GM18951 (cell line): ENCODE measurements around the gene CNGA1.
A peak's percentile ranks its signal among the peaks of the same experiment; 100 is the strongest.
"Not testable (repeated sequence)": the region's sequence is repeated elsewhere in the genome, so short reads cannot be mapped to it uniquely, and the experiment has no call there.

Source experiments
- POLR2A ChIP-seq: IDR thresholded peaks from 4 replicates; pipeline ENCODE4 v1.6.1; 2011; ENCODE audit warnings: mild to moderate bottlenecking; ENCODE audit not compliant: insufficient read length, insufficient read depth; ENCODE audit errors: extremely low read depth
- in situ Hi-C: fragments of 300-500 bp; cut with MboI; formaldehyde crosslinking; loops from one replicate; pipeline ENCODE4 v1.12.0; 2022; ENCODE audit warnings: low sequenced_read_pairs, mixed read lengths, inconsistent platforms; ENCODE audit not compliant: unreplicated experiment

Gene CNGA1

GRCh38 chr4:47929682-47930201 is 86.7 kb downstream of the CNGA1 start:
- no peak for TF ChIP-seq POLR2A
- in situ Hi-C loops: loop anchor here (10.0 kb wide), 1 partner anchor 245 kb away; no protein-coding TSS in a partner anchor

DNA sequence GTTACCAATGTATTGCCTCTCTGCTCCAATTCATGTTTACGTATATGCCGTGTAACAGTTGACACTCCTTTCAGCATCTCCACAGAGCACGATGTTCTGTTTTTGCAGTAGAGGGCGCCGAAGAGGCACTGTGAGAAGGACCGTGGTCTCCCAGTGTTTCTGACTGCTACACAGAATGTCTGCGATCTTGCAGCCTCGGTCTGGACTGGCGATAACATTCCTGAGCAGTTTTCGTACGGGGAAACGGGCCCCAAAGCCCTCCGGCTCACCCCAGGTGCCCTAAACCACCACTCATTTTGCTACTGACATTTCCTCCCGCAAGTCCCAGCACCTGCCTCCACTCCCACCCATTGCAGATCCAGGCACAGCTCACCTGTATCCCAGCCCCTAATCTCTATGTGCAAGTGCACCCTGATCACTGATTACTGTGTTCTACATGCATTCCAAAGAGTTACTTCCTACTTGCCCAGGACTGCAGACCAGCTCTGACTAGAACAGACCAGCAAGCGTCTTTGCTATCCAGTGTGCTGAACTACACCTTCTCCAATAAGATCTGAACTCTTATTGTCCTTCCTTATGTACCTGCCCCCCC is 89.7 kb downstream of the CNGA1 start:
- in situ Hi-C loops: no loop called here
- no peak for TF ChIP-seq POLR2A

- in situ Hi-C loops: not testable (repeated sequence)
These were observed 93.2 kb downstream of the CNGA1 start for GRCh38 chr4:47923261-47923608.

- in situ Hi-C loops: not testable (repeated sequence)
These were observed 93.8 kb downstream of the CNGA1 start for GRCh38 chr4:47922436-47923260.

DNA sequence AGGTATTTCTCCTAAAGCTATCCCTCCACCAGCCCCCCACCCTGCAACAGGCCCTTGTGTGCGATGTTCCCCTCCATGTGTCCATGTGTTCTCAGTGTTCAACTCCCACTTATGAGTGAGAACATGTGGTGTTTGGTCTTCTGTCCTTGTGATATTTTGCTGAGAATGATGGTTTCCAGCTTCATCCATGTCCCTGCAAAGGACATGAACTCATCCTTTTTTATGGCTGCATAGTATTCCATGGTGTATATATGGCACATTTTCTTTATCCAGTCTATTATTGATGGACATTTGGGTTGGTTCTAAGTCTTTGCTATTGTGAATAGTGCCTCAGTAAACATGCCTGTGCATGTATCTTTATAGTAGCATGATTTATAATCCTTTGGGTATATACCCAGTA is 99.3 kb downstream of the CNGA1 start:
- in situ Hi-C loops: not testable (repeated sequence)

DNA sequence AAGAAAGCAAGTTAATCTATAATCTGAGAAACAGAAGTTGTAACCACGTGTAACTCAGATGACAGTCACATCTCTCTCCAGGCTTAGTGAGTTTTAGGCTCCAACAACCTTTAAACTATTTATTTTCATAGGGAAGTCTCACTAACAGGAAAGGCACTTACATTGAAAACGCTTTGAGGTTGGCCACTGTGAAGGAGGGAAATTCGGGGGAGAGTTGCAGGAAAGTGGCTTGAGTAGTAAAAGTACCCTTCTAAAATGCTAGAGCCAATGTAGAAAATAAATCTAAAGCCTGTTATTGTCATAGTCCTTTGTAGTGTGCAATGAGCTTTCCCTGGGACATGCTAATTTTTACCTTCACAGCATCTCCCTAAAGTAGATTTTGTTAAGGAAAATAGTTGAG is 101.1 kb downstream of the CNGA1 start:
- in situ Hi-C loops: no loop called here
- TF ChIP-seq POLR2A: no peak

DNA sequence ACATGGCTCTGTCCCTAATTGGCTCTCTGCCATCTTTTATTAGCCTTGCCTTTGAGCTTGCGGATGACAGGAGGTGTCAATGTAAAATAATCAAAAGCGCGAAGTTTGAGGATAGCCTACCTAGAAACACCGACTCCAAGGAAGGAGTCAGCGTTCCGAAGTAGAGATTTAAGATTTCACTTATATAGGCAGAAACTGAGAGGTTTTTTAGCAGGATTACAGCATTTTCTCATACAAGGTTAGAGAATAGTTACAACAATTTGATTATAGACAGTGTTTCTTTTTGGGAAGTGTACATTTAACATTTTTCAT is 101.6 kb downstream of the CNGA1 start:
- in situ Hi-C loops: no loop called here
- TF ChIP-seq POLR2A: no peak

- in situ Hi-C loops: no loop called here
- TF ChIP-seq POLR2A: peak; percentile 90
These were observed 102.1 kb downstream of the CNGA1 start, which contains the start of gene NFXL1 for GRCh38 chr4:47914220-47914925. Gene NFXL1, minus strand, starts transcription at chr4:47914583. Its CDS starts 380 bp downstream, at chr4:47914203.

GRCh38 chr4:47913861-47914219 is 102.6 kb downstream of the CNGA1 start:
- no peak for TF ChIP-seq POLR2A
- in situ Hi-C loops: no loop called here

- no peak for TF ChIP-seq POLR2A
- in situ Hi-C loops: no loop called here
These were observed 103.2 kb downstream of the CNGA1 start for GRCh38 chr4:47913330-47913729.

DNA sequence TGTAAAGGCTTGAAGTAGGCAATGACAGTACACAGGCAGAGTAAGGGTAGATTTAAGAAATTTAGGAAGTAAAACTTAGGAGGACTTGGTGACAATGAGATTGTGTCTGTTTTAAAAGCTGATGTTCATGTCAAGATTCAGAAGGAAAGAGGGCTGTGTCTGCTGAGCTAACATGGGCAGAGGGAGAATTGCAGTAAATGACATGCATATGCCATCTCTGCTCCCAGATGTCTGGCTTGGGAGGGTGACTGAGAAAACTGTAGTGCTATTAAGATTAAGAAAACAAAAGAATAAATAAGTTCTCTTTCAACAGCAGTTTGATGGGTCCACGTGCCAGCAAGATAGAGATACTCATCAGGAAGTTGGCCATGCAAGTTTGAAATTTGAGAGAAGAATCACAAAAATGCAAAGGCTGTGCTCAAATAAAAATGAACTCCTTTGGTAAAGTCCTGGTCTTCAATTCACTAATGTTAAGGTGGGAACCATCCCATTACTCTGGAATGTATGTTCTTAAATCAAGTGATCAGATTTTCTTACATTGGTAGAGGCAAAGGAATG is 109.3 kb downstream of the CNGA1 start:
- TF ChIP-seq POLR2A: no peak
- in situ Hi-C loops: no loop called here

DNA sequence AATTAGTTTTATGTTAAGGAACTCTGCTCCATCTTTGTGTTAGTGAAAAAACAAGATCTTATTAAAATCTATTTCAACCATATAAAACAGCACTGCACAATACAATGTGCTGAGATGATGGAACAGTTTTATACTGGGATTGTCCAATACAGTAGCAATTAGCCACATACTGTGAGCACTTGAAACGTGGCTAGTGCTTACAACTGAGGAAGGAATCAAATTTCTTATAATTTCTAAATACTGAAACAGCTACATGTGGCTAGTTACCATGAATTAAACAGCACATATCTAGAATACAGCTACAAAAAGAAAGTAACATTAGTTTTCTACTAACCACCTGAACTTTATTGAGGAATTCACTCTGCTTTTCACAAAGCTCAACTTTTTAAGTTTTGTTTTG is 116.8 kb downstream of the CNGA1 start:
- no peak for TF ChIP-seq POLR2A
- in situ Hi-C loops: no loop called here

- in situ Hi-C loops: no loop called here
- TF ChIP-seq POLR2A: no peak
These were observed 124.6 kb downstream of the CNGA1 start for GRCh38 chr4:47891928-47892327.
